Trophoblast cell (in vitro differentiated cells and primary cell): ENCODE data around the gene BPIFB3.

Source experiments
- DNase-seq, 2 donors: peaks; one replicate each; pipeline ENCODE4 v3.0.0-alpha.2; 2016
- H2AFZ ChIP-seq: 2 replicates; pipeline ENCODE4 v1.6.1; 2013; ENCODE audit warnings: low read length, moderate library complexity, mild to moderate bottlenecking; ENCODE audit not compliant: insufficient read depth, poor library complexity
- H2AK5ac ChIP-seq: 2 replicates; pipeline ENCODE4 v1.6.1; 2013; ENCODE audit warnings: mild to moderate bottlenecking, low read length
- H2BK120ac ChIP-seq: 2 replicates; pipeline ENCODE4 v1.6.1; 2013; ENCODE audit warnings: low read length, mild to moderate bottlenecking, moderate library complexity; ENCODE audit not compliant: insufficient read depth, poor library complexity
- H2BK12ac ChIP-seq: 2 replicates; pipeline ENCODE4 v1.6.1; 2013; ENCODE audit warnings: mild to moderate bottlenecking, low read length, moderate library complexity
- H2BK5ac ChIP-seq: 2 replicates; pipeline ENCODE4 v1.6.1; 2013; ENCODE audit warnings: low read length, low read depth, moderate library complexity, mild to moderate bottlenecking; ENCODE audit not compliant: poor library complexity
- H3K14ac ChIP-seq: 2 replicates; pipeline ENCODE4 v1.6.1; 2013; ENCODE audit warnings: mild to moderate bottlenecking, low read length
- H3K18ac ChIP-seq: 2 replicates; pipeline ENCODE4 v1.6.1; 2013; ENCODE audit warnings: mild to moderate bottlenecking, low read length
- H3K23ac ChIP-seq: 2 replicates; pipeline ENCODE4 v1.6.1; 2013; ENCODE audit warnings: low read length
- H3K27ac ChIP-seq: 2 replicates; pipeline ENCODE4 v1.5.1; 2013; ENCODE audit warnings: low read depth, mild to moderate bottlenecking, inconsistent platforms, low read length, moderate library complexity
- H3K27me3 ChIP-seq: 2 replicates; pipeline ENCODE4 v1.6.1; 2013; ENCODE audit warnings: inconsistent platforms, mild to moderate bottlenecking, low read length, moderate library complexity; ENCODE audit not compliant: insufficient read depth
- H3K36me3 ChIP-seq, 2 experiments: 1 replicate in 1 of 2; 2 replicates in 1 of 2; pipeline ENCODE4 v1.6.1; 2013; ENCODE audit warnings: low read length in 2 of 2, mild to moderate bottlenecking in 2 of 2, moderate library complexity in 1 of 2; ENCODE audit not compliant: insufficient read depth in 2 of 2, control insufficient read depth in 1 of 2
- H3K4ac ChIP-seq: 2 replicates; pipeline ENCODE4 v1.6.1; 2013; ENCODE audit warnings: low read depth, mild to moderate bottlenecking, low read length, moderate library complexity
- H3K4me1 ChIP-seq, 2 experiments: 1 replicate in 1 of 2; 2 replicates in 1 of 2; pipeline ENCODE4 v1.6.1; 2013; ENCODE audit warnings: low read length in 2 of 2, mild to moderate bottlenecking in 2 of 2, moderate library complexity in 1 of 2; ENCODE audit not compliant: insufficient read depth in 2 of 2, control insufficient read depth in 1 of 2
- H3K4me2 ChIP-seq: 2 replicates; pipeline ENCODE4 v1.6.1; 2013; ENCODE audit warnings: inconsistent platforms, mild to moderate bottlenecking, low read length, moderate library complexity
- H3K4me3 ChIP-seq: 2 replicates; pipeline ENCODE4 v1.5.1; 2013; ENCODE audit warnings: mild to moderate bottlenecking, low read depth, low read length, inconsistent platforms
- H3K79me1 ChIP-seq: one replicate; pipeline ENCODE4 v1.6.1; 2013; ENCODE audit warnings: low read length
- H3K79me2 ChIP-seq: 2 replicates; pipeline ENCODE4 v1.6.1; 2013; ENCODE audit warnings: low read length, mild to moderate bottlenecking; ENCODE audit not compliant: control insufficient read depth, insufficient read depth, poor library complexity
- H3K9ac ChIP-seq: 2 replicates; pipeline ENCODE4 v1.6.1; 2013; ENCODE audit warnings: mild to moderate bottlenecking, low read length
- H3K9me3 ChIP-seq: 2 replicates; pipeline ENCODE4 v1.6.1; 2013; ENCODE audit warnings: low read depth, mild to moderate bottlenecking, control low read depth, inconsistent platforms, low read length; ENCODE audit not compliant: insufficient read depth
- H4K12ac ChIP-seq: 2 replicates; pipeline ENCODE4 v1.6.1; 2013; ENCODE audit warnings: low read depth, mild to moderate bottlenecking, low read length, moderate library complexity
- H4K8ac ChIP-seq: 2 replicates; pipeline ENCODE4 v1.6.1; 2013; ENCODE audit warnings: low read depth, mild to moderate bottlenecking, low read length, moderate library complexity
- H4K91ac ChIP-seq: one replicate; pipeline ENCODE4 v1.6.1; 2013; ENCODE audit warnings: low read depth, mild to moderate bottlenecking, low read length, moderate library complexity
- WGBS: extraction: QIAGEN DNeasy Blood & Tissue Kit; methylation state at CpG from one replicate; pipeline ENCODE4 v1.1.7; 2013; ENCODE audit warnings: missing lambda C conversion rate; ENCODE audit not compliant: insufficient read length, insufficient coverage; ENCODE audit errors: extremely low coverage; 5-methylcytosine and 5-hydroxymethylcytosine counted together

BPIFB3 gene

DNA sequence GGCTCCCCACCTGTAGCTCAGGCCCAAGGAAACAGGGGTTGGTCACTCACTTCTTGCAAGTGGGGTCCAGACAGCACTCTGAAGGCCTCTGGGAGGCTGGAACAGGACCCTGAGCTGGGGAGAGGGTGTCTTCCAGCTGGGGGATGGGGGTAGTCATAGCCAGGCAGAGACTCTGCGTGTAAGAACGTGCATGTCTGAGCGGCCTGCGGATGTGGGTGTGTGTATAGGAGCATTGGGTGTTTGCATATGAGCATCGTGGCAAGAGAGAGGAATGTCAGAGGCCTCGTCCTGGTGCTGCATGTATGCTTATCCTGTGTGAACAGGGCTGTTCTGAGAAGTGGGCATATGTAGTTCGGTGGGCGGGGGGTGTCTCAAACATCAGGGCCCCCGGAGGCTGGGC lies 12.1 kb downstream of the BPIFB3 start:
- H2BK12ac ChIP-seq = no peak overlapping the region
- no peak overlapping the region for H3K4ac ChIP-seq
- no peaks in the 10 kb centered on the region for H3K4me1 ChIP-seq
- H3K23ac ChIP-seq = no peak overlapping the region
- H4K8ac ChIP-seq = no peak overlapping the region
- no peak overlapping the region for H3K9ac ChIP-seq
- H3K4me3 ChIP-seq = no peak overlapping the region
- no peaks in the 10 kb centered on the region for H3K36me3 ChIP-seq
- H2BK120ac ChIP-seq = no peak overlapping the region
- DNase-seq = no peak
- no peak overlapping the region for H3K27ac ChIP-seq
- no peak overlapping the region for H2AFZ ChIP-seq
- H3K27me3 ChIP-seq = no peaks in the 10 kb centered on the region
- no peaks in the 10 kb centered on the region for H3K79me1 ChIP-seq
- H3K18ac ChIP-seq = no peak overlapping the region
- H3K9me3 ChIP-seq = no peaks in the 10 kb centered on the region
- H3K4me2 ChIP-seq = no peak overlapping the region
- no peak overlapping the region for H2BK5ac ChIP-seq
- no peak overlapping the region for H3K14ac ChIP-seq
- H3K79me2 ChIP-seq = no peaks in the 10 kb centered on the region
- no peak overlapping the region for H4K12ac ChIP-seq
- no CpG with 5 or more reads among the region's 9 CpGs for WGBS
- no peak overlapping the region for H4K91ac ChIP-seq
- no peak overlapping the region for H2AK5ac ChIP-seq

DNA sequence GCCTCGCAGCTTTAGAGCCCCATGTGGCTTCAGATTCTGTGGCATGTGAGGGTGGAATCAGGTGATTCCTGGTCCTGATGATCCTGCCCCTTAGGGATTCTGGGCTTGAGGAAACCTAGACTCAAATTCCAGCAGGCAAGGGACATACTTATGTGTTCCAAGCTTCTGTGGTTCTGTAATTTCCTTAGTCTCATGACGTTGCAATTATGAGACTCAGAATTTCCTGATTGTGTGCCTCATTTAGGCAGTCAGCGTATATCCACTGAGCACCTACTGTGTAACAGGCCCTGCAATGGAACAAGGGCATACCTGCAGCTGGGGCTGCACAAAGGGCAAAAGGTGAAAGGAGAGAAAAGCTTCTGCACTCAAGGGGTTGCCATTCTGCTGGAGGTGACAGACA lies 14.1 kb downstream of the BPIFB3 start:
- no peak overlapping the region for H3K9ac ChIP-seq
- H3K4me1 ChIP-seq = no peaks in the 10 kb centered on the region
- H2AK5ac ChIP-seq = no peak overlapping the region
- no peak overlapping the region for H4K91ac ChIP-seq
- H3K4me2 ChIP-seq = no peak overlapping the region
- H3K14ac ChIP-seq = no peak overlapping the region
- no peak overlapping the region for H2BK120ac ChIP-seq
- no peak overlapping the region for H2BK12ac ChIP-seq
- no peaks in the 10 kb centered on the region for H3K36me3 ChIP-seq
- WGBS = no CpG with 5 or more reads among the region's 3 CpGs
- H4K8ac ChIP-seq = no peak overlapping the region
- no peaks in the 10 kb centered on the region for H3K9me3 ChIP-seq
- H4K12ac ChIP-seq = no peak overlapping the region
- H3K79me2 ChIP-seq = no peaks in the 10 kb centered on the region
- H3K23ac ChIP-seq = no peak overlapping the region
- H3K4ac ChIP-seq = no peak overlapping the region
- DNase-seq = no peak
- H3K4me3 ChIP-seq = no peak overlapping the region
- no peak overlapping the region for H3K27ac ChIP-seq
- H3K27me3 ChIP-seq = no peaks in the 10 kb centered on the region
- no peak overlapping the region for H2BK5ac ChIP-seq
- no peak overlapping the region for H3K18ac ChIP-seq
- H3K79me1 ChIP-seq = no peaks in the 10 kb centered on the region
- no peak overlapping the region for H2AFZ ChIP-seq

DNA sequence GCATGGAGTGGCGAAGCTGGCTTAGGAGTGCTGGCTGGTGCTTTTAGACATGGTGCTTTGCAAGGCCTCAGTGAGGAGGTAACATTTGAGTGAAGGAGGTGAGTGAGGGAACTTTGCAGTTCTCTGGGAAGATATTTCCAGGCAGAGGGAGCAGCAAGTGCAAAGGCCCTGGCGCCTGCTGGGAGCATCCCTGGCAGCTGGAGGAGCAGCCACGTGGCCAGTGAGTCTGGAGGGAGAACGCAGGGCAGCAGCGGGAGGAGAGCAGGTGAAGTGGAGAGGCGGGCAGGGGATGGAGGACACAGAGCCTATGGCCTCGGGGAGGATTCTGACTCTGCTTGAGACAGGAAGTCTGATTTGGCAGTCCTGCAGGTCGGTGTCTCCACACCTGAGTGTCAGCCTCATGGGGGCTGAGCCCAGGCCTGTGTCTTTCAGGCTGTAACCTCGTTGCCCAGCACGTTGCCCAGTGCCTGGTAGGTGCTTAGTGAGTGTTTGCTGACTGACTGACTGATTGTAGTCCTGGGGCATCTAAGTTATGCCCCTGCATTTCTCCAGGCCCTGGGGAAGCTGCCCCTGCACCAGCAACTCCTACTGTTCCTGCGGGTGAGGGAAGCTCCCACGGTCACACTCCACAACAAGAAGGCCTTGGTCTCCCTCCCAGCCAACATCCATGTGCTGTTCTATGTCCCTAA lies 14.7 kb downstream of the BPIFB3 start:
- no peak for DNase-seq
- H3K79me2 ChIP-seq = no peaks in the 10 kb centered on the region
- no peaks in the 10 kb centered on the region for H3K36me3 ChIP-seq
- H3K14ac ChIP-seq = no peak overlapping the region
- no peak overlapping the region for H3K4ac ChIP-seq
- H3K23ac ChIP-seq = no peak overlapping the region
- H3K4me2 ChIP-seq = no peak overlapping the region
- no peak overlapping the region for H2BK12ac ChIP-seq
- no peak overlapping the region for H3K4me3 ChIP-seq
- H2AK5ac ChIP-seq = no peak overlapping the region
- H4K91ac ChIP-seq = no peak overlapping the region
- H3K27ac ChIP-seq = no peak overlapping the region
- no peaks in the 10 kb centered on the region for H3K79me1 ChIP-seq
- H3K27me3 ChIP-seq = no peaks in the 10 kb centered on the region
- no peak overlapping the region for H4K8ac ChIP-seq
- no peak overlapping the region for H2BK5ac ChIP-seq
- H3K9ac ChIP-seq = no peak overlapping the region
- no peaks in the 10 kb centered on the region for H3K4me1 ChIP-seq
- H4K12ac ChIP-seq = no peak overlapping the region
- no CpG with 5 or more reads among the region's 12 CpGs for WGBS
- H2BK120ac ChIP-seq = no peak overlapping the region
- H2AFZ ChIP-seq = no peak overlapping the region
- no peak overlapping the region for H3K18ac ChIP-seq
- no peaks in the 10 kb centered on the region for H3K9me3 ChIP-seq

DNA sequence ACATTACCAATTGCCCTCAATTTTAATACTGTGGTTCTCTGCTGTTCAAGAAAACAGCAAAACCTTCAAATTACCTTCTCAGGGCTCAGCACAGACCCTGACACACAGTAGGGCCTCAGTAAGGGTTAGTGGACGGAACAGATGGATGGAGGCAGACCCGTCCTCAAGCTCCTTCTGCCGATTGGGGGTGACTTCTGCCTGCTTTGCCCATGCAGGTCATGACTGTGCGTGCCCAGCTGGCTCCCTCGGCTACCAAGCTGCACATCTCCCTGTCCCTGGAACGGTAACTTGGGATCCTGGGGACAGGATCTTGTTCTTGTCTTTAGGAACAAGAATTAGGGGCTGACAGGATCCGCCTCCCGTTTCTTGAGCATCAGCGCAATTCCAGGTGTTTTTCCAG lies 16.0 kb downstream of the BPIFB3 start:
- Histone ChIP-seq H2BK5ac (no peak overlapping the region), H3K14ac (no peak overlapping the region), H3K27ac (no peak overlapping the region), H4K91ac (no peak overlapping the region), H3K4me2 (no peak overlapping the region), H3K4me3 (no peak overlapping the region), H3K36me3 (no peaks in the 10 kb centered on the region), H3K23ac (no peak overlapping the region), H2BK12ac (no peak overlapping the region), H4K8ac (no peak overlapping the region), H3K4me1 (no peaks in the 10 kb centered on the region), H3K9ac (no peak overlapping the region), H3K27me3 (no peaks in the 10 kb centered on the region), H2BK120ac (no peak overlapping the region), H3K4ac (no peak overlapping the region), H3K79me1 (no peaks in the 10 kb centered on the region), H3K18ac (no peak overlapping the region), H3K9me3 (no peaks in the 10 kb centered on the region), H2AFZ (no peak overlapping the region), H3K79me2 (no peaks in the 10 kb centered on the region), H4K12ac (no peak overlapping the region), H2AK5ac (no peak overlapping the region)
- DNase-seq = no peak
- WGBS = no CpG with 5 or more reads among the region's 9 CpGs
